Fibroblast of the conjunctiva (primary cell): ENCODE measurements around the gene PTPN5.
A peak's percentile ranks its signal among the peaks of the same experiment; 100 is the strongest.
"Not testable (repeated sequence)": the region's sequence is repeated elsewhere in the genome, so short reads cannot be mapped to it uniquely, and the experiment has no call there.

Source experiments
- DNase-seq: peaks from one replicate; pipeline ENCODE4 v3.0.0-alpha.2; 2010; ENCODE audit warnings: low read depth

PTPN5 gene

DNA sequence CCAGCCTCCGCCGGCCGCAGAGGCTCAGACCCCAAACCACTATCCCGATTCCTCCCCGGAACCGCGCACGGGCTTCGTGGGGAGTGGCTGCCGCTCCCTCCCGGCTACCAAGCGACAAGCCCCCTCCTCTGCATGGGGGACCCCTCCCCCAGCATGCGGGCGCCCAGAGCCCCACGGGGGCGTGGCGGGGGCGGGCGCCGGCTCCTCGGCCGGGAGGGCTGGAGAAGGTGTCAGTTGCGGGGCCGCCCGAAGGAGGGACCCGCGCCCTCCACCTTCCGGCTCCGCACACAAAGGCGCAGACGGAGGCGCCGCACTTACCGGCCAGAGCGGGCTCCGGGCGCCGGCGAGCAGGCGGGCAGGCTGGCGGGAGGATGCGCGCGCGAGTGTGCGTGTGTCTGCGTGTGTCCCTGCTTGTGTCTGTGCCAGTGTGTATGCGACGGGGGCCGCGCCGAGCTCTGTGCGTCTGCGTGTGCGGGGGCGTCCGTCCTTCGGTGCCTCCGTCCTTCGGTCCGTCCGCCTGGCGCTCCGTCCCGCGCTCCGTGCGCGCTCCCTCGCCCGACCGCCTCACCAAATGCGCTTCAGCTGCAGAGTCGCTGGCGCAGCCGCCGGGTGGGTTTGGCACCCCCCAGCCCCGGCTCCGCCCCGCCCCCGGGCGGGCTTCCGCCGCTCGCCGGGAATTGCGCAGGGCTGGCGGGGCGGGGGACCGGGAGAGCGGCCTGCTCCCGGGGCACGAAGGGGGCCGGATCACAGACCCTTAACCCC lies at the start of gene PTPN5:
TSS of gene PTPN5 (minus strand) at position 592 of the 762 bp plus-strand sequence. CDS start 19,840 bp downstream, outside the sequence.
- DNase-seq = no peak

DNA sequence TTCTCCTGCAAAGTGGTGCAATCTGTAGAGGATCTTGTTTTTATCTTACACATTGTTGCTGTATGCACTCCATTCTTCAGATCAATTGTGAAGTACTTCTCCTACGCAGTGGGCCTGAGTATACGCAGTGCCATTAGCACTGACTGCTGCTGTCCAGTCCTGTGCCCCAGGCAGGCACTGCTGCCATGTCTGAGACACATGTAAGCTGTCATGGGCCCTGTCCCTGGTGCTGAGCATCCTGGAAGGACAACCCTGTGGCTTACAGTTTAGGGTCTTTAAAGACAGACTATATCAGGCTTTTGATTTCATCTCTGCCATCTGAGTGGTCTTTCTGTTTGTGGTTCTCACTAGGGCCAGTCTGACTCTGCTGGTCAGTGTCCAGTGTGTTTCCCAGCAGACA lies 44.8 kb upstream of the PTPN5 start:
- DNase-seq = no peak

DNA sequence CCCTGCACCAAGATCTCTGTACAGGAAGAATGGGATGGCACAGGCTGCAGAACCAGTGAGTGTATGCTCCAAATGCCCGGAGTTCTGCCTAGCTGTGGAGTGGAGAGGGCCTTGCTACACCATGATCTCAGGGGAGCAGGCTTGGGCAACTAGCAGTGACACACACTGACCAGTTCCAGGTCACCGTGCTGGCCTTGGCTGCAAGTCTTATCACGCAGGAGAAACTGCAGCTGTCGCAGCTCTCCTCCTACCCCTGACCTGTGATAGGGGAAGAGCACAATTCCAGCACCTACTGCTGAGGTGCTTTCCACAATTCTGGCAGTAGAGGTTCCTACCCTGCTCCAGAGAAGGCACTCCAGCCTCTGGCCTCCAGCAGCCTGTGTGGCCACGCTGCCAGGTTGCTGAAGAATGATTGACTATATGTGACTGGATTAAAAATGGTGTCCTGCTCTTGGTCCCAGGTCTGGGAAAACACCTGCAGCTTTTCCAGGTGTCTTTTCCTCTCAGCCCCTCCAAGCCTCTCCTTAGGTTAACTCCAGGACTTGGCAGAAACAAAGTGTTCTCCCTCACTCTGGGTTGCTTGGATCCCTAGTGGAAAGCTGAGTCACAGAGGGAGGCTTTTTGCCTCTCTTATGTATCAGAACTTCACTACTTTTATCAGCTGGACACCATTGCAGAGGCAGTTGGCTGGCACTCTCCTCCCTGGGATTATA lies 43.3 kb upstream of the PTPN5 start:
- DNase-seq = no peak

DNA sequence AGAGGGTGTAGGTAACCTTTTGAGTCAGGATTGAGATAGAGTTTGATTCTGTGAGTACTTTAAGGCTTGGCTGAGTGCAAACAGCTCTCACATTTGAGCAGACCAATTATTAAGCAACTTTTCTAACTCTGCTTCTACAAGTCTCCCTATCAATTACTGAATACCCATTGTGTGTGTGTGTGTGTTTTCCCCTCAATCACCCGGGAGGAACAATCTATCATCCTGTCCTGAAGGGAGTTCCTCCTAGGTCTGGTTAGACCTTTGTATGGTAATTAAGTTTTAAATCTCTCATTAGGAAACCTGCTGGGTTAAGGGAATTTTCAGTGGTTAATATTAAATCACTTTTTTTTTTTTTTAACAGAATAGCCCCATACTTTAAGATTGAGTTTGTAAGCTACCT lies 28.6 kb upstream of the PTPN5 start:
- DNase-seq = not testable (repeated sequence)

DNA sequence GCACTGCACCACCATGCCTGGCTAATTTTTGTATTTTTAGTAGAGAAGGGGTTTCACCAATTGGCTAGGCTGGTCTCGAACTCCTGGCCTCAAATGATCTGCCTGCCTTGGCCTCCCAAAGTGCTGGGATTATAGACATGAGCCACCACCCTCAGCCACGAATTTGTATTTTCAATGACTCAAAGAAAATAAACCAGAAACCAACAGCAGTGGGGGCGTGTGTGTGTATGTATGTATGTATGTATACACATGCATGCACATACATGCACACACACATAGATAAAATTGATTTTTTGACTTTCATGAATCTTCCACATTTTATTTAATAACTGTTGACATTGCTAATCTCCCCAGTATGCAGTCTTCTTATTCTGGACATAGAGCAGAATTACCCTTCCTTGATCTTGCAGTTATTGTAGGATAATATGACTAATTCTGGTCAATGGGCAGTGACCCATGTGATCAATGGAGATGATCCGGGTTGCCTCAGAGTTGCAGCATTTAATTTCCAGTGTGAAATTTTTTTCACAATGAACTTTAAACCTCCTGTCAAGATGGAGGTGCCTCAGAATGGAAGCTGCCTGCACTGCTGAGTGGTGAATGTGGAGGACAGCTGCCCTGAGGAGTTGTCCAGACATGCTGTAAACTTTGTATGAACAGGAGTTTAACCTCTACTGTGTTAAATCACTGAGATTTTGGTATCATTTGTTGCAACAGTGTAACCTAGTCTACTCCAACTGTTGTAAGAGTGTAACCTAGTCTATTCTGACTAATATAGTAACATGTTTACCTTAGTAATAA lies 12.8 kb upstream of the PTPN5 start:
- no peak for DNase-seq

DNA sequence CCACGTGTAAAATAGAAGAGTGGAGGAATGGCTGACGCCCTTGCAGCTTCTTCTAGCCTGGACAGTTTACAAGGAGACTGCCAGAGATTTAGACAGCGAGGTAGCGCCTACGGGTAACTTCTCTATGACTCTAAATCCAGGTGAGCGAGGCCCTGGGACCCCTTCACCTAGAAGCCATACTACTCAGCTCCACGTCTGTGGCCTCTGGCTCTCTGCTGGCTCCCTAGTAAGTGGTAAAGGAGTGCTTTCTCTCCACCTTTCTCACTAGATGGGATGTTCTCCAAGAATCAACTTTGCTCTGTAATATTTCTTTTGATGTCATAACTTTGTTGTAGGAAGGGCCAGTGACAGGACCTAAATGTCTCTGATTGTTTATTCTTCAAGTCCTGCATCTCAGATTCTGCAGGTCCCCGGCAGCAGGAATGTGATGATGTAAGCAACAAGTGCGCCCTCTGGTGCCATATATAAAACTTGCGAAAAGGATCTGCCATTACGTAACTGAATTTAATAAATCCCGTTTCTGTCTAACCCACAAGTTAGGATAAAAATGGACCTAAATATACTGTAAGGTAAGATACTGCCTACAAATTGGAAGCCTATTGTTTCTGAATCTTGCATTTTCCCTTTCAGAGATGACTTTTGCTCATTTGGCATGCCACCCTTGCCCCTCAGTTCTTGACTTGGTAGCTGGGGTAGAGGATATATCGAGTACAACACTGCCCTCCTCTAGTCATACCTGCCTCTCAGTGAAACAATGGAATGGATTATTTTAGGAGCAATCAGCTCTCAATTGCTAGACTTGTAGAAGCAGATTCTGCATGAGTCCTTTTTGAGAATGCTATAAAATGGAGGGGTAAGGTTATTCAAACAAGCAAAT lies 11.0 kb upstream of the PTPN5 start:
- DNase-seq = peak; percentile 71

DNA sequence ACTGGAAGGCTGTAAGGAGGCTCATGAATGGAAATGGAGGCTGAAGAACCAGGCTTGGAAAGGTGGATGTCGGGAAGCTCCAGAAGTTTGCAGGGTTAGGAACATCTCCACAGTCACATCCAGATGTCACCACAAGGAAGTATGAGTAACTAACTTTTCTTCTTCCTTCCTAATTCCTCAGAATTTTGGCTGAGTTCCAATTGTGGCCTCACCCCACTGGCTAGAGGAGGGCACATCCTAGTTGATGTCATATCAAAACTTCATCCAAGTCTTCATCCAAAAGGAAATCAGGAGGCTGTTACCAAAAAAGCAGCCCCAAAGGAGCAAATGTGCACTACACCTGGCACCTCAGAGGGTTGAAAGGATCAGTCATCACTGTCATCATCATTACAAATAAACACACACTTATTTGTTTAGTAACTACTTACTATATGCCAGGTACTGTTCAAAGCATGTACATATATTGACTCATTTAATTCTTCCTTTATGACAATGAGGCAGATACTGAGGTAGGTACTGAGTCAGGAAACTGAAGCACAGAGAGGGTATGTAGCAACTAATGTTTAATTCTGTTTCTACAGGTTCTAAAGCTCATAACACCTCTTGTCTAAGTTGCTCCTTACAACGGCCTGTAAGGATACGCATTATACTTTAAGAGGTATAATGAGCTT lies 7.3 kb upstream of the PTPN5 start:
- DNase-seq = no peak

DNA sequence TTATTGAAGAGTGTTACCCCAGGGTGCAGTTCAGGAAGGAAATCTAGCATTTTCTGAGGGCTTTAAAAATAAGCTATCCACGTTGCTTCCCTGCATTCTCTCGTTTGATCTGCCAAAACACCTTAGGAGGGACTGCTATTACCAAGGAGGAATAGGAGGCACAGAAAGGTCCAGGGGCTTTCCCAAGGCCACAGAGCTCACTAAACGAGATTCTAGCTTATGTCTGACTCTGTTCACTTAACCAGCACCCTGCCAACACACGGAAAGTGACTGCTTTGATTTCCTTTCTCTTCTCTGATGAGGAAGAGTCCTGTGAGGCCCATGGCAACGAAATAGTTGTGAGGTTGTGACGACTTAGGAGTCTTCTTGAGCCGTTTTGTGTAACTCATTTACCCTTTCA lies 3.4 kb upstream of the PTPN5 start:
- DNase-seq = no peak

DNA sequence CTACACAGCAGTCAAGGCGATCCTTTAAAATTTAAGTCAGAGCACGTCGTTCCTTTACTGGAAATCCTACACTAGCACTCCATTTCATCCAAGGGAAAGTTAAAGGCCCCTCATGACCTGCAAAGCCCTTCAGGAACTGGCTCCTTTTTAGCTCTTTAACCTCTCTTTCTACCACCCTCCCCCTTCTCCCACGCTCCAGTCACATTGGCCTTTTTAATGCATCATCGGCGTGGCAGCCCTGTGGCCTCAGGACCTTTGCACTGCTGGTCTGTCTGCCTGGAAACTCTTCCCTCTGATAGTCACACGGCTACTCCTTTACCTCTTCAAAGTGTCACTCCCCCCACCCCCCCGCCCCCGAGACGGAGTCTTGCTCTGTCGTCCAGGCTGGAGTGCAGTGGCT lies 1.2 kb upstream of the PTPN5 start:
- DNase-seq = no peak

DNA sequence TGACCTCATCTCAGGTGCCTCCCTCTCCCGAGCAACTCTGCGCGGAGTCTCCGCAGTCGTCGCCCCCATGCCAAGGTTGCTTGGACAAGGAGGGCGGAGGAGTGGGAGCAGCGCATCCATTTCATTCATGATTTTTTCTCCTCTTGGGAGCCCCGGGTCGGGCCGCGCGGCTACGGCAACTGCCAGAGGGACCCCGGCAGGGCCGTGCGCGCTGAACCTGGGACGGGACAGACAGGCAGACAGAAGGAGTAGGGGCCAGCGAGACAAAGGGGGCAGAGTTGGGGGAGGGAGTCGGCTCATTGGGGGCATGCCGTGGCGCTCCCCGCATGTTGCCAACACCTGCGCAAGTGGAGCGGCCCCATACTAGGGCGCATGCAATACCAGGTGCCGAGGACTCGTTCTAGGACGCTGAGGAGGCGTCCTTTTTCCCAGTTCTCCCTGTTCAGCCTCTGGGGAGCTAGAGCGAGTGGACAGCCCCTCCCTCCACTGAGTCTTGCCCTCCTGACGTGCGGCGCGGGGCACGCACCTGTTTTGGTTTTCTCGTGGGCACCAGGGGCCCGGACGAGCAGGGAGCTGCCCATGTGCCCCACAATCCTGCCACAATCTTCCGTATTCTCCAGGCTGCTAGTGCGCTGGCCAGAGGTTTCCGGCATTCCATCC lies 501 bp upstream of the PTPN5 start:
- no peak for DNase-seq

DNA sequence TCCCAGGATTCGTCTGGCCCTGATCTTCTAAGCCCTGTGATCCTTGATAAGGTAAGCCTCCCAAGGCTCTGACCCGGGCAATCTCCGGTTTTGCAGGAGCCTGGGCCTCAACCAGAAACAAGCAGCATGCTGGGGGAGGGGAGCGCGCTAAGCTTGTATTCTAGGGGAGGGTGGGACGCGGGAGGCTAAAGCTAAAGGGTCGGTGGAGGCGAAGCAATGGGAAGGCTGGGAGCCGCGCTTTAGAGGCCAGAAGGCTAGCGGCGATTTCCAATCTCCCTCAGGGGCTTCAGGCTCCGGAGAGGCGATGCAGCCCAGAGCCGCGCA lies 753 bp downstream of the PTPN5 start:
- DNase-seq = no peak

DNA sequence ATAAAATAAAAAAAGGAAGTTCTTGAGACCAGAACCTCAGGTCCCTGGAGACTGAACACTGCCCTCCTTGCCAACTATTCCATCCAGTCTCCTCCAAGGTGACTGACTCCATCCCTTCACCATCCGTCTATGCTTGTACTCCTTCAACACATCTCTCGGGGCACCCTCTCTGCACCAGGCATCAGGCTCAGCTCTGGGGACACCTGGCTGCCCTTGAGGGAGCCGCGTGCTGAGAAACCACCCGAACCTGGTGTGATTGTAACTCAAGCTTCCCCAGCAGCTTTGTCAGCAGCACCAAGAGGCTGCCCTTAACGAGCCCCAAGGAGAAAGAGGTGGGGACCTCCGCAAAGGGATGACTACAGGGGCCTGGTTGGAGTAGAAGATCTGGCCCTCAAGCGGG lies 1.7 kb downstream of the PTPN5 start:
- no peak for DNase-seq

DNA sequence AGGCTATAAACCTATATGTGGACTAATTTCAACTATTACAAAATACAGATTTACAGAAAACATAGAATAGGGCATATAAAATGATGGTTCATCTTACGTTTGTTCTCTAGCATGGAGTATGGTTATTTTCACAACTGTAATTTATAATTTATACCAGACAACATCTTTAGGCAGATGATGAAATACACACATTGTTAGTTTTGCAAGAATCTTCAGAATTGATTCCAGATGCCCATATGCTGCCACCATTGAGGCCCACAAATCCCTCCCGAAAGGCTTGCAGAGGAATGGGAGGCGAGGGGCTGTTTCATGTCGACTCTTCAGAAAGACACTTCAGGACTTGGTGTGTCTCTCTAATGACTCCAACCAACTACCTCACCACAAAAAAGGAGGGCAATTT lies 6.2 kb downstream of the PTPN5 start:
- peak; percentile 36 for DNase-seq

DNA sequence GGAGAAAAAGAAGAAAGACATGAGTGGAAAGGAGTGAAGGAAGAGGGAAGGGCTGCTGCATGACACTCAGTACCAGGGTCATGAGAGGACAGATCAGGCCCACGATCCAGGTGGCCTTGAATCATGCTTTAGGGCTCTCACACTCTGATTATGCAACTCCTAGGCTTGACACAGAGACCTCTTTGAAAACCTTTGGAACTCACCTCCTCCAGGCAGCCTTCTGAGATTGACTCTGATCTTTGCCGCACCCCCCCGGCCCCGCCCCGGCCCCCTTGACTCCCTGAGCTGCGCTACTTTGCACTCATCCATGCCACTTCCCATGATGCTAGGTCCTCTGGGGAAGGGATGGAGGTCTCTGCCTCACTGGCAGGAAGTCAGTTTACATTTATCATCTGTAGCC lies 10.7 kb downstream of the PTPN5 start:
- no peak for DNase-seq

DNA sequence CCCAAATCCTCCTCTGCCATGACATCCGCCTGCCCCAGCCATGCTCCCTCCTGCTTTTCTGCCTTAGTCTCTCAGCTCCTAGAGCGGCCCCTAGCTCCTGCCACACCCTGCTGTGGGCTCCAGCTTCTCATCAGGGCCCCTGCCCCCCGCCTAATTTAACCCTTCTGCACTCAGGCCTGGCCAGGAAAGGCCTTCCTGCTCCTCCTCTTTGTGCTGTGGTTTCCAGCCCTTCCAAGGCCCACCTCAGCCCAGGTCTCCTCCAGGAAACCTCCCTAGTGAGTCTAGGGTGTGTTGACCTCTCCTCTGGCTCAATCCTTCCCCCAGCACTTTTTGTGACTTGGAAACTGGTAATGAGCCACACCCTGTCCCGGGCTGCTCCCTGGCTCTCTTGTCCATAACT lies 11.3 kb downstream of the PTPN5 start:
- no peak for DNase-seq

DNA sequence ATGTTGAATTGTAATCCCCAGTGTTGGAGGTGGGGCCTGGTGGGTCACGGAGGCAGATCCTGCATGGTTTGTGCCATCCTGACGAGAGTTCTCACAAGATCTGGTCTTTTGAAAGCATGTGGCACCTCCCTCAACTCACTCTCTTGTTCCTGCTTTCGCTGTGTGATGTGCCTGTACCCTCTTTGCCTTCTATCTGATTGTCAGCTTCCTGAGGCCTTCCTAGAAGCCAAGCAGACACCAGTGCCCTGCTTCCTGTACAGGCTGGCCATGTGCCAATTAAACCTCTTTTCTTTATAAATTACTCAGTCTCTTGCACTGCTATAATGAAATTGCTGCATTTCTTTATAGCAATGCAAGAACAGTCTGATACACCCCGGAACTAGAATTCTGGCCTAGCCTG lies 13.1 kb downstream of the PTPN5 start:
- DNase-seq = no peak

DNA sequence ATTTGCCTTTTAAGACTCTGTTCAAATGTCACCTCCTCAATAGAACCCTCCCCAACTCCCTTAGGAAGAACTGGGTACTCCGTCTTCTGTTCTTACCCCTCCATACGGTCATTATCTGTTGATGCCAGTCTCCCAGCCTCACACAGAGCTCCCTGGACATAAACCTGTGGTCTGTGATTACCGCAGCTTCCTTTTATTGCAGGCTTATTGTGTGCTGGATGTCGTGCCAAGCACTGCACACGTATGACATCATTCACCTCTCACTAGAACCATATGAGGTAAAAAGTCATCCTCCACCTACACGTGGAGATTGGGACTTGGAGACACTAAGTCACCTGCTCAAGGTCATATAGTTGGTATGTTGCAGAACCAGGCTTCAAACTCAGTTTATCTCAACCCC lies 15.3 kb downstream of the PTPN5 start:
- no peak for DNase-seq

DNA sequence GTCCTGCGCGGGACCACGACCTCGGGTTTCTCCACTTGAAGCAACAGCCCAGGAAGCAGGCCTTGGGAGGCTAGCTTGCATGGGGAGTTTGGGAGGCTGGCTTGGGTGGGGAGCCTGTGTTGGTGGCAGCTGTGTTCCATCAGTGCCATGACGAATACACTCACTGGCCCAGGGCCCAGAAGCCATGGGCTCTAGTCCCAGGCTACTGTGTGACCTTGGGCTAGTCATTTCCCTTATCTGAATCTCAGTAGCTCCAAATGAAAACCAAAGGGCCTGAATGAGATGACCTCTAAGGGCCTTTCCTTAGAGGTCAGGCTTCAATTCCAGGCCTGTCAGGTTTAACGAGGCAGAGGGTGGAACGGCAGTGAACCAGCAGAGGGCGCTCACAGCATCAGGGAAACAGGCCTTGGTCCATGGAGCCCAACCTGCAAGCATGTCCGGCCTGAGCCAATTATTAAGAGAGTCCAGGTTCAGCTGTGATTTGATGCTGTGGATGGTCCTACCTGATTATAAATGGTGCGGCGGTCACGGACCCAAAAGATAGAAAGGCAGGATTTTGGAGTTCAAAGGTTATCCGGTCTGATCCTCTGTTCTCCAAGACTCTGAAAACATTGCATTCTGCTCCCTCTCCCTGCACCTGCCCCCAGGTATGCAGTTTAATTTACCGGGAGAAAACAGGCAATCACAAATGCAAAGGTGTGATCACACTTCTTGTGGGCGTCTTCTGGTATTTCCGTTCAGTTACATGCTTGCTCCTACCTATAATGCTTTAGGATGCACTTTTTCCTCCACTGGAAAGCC lies 15.9 kb downstream of the PTPN5 start:
- peak; percentile 33 for DNase-seq

DNA sequence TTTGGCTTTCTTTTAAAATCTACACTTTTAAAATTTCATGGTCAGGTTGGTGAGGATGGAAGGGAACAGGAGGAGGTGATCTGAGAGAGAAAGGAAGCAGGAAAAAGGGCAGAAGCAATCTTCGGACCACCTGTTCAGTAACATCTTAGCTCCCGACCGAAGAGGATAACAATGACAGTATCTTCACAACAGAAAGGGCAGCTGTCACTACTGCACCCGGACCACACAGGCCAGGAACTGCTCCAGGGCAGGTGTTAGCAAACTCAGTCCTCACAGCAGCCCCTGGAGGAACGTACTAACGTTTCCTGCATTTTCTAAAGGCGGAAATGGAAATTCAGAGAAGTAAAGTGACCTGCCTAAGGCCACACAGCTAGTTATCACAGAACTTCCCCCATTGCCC lies 16.8 kb downstream of the PTPN5 start:
- DNase-seq = no peak

DNA sequence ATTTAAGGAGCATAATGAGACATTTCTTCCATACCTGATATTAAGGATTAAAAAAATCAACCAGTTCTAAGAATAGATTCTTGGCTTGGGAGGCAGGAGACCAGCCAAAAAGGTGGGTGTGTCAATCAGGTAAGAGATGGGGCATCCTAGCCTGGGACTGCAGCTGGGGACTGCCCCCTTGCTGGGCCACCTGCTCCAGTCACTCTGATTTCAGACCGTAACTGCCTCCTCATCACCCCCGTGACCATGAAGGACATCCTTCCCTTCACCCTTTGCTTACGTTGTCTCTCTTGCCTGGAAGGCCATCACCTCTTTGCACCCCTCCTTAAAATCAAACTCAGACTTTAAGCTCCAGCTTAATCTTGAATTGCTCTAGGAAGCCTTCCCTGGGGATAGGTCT lies 17.9 kb downstream of the PTPN5 start:
- DNase-seq = no peak
